HG02623 (cell line): ENCODE data around the gene ATP5F1A.
A peak's percentile ranks its signal among the peaks of the same experiment; 100 is the strongest.

Source experiments
- ATAC-seq: cut with Tn5 transposase; IDR thresholded peaks from one replicate; pipeline ENCODE4 v1.9.1; 2021; ENCODE audit warnings: moderate library complexity; ENCODE audit not compliant: unreplicated experiment

ATP5F1A gene

DNA sequence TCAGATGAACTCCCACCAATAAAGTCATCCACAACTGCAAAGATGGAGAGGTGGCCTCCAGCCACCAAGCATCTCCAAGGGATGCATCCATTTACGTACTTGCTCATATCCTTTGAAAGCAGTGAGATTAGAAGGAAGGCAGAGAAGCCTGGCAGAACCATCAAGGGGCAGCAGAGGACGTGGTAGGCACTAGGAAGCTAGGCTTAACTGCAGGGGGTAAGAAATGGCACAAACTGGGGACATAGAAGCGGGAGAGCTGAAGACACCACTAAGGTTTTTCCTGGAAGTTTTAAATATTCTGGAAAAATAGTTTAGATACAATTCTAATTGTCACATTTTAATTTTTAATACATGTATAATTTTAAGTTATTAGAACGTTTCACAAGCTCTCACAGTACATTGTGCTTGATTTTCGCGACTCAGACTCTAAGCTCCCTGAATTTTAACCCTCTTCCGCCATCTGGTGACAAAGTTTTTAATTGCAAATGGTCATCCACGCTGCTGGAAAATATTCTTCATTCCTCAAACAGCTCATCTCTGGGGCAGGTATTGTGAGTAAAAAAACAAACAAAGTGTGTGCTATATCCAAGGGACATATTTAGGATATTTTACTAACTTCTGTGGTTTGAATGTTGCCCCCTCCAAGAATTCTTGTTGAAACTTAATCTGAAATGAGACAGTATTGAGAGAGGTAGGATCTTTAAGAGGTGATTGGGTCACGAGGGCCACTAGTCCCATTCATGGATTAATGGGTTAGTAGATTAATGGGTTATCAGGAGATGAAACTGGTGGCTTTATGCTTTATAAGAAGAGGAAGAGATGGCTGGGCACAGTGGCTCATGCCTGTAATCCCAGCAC is 24.4 kb downstream of the ATP5F1A start:
- ATAC-seq = no peak

DNA sequence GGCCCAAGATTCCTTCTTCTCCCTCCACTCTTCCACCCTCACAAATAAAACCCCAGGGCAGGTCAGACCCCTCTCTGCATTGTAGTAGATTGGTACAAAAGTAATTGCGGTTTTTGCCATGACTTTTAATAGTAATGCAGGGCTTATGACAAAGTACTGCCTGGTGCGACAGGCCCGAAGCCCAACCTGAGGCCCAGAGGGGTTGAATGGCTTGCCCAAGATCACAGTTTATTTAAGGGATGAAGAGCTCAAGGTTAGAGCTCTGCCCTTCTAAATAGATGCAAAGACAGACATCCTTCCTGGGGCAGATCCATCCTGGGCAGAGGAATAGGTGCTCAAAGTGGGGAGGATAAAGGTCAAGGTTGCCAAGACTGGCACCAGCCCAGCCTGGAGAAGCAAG is 25.1 kb downstream of the ATP5F1A start:
- no peak for ATAC-seq

DNA sequence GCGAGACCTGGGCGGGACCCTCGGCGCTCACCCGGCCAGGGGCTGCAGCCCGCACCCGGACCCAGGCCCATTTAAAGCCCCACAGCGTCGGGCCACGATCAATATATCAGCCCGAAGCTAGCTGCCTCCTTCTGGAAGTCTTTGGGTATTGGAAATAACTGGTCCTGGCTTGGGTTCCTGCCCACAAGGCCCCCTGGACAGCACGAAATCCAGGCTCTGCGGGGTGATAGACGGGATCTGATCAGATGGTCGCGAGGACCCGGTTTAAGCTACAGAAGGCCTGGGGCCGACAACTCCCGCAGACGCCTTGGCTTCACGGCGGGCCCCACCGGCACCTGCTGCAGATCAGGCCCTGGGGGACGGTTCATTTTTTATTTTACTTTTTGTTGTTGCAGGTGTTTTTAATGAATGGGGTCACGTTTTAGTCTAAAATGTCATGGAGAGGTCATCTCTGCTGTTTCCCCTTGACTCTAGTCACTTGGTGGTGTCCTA is 25.7 kb downstream of the ATP5F1A start:
- no peak for ATAC-seq

DNA sequence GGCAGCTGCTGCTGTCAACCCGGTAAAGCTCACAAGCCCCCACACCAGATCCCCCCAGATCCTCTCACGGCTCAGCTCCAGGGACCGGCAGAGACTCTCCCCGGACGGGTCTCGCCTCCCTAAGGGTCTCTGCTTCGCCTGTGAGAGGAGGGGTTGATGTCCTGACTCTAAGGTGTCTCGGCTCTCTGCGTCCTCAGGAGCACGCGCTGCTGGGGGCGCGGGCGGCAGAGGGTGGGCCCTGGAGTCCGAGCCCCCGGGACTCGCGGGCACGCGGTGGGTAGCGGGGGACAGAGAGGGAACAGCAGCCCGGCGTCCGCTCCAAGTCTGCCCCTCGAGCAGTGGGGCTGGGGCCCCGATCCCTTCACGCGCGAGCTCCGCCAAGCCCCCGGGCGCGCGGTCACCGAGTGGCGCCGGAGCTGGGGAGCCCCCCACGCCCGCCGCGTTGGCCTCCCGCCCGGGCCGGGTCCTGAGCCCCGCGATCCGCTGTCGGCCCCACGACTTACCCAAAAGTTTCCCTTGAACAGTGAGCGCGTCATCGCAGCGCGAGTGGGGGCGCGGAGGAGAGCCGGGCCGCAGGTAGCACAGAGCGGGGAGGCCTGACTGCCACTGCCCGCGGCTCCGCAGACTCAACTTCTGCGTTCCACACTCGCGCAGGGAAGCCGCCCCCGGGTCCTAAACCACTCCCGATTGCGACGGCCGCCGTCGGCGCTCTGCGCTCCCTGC is 26.3 kb downstream of the ATP5F1A start, which contains the start of gene PSTPIP2:
Gene PSTPIP2, minus strand, starts transcription at position 608 of the 723 bp plus-strand sequence. Its CDS starts 72 bp downstream, at position 536.
- peak; percentile 64 for ATAC-seq

DNA sequence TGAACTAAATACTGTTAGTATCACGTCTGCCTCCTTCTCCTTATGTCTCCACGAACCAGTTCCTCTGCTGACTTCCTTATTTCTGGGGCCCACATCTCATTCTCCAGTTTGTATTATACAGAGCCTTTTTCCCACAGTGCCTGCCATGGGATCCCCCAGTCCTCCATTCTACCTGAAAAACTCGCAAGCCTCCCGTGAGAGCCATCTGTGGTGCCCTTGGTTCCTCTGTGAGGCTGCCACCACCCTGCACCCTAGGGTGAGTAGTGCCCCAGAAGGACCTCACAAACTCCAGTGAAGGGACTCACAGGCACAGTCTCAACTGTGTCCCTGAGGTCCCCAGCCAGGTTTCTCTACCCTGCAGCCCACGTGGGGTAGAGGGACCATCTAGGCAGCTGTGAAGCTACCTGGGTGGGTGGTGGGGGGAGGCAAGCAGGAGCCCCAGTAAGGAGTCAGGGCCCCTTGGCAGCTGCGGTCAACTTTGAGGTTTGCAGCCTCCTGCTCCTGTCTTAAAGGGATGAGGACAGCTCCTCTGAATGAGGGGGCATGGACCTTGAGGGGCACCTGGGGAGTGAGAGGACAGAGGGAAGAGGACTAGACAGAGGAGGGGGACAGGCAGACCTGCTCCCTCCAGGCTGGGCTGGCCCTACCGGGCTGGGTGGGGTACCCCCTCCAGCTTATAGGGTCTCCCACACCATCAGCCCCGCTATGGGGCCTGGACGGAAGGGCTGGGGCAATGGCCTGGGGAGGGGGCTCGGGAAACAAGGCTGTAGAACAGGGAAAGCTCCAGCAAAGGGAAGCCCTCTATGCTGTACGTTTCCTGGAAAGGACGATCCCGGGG is 27.1 kb downstream of the ATP5F1A start:
- no peak for ATAC-seq

DNA sequence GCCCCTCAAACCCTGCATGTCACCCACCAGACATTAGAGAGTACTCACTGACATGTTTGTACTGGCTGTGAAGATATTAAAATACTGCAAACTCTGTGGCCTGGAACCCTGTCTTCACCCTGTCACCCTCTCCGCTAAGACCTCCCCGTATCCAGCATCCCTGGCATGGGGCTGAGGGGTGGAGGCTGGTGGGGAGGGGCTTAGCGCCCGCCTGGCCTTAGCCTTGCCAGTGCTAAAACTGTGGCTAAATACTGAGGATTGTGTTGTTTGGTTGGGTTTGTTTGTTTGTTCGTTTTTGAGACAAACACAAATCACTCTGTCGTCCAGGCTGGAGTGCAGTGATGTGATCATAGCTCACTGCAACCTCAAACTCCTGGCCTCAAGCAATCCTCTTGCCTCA is 27.9 kb downstream of the ATP5F1A start:
- ATAC-seq = no peak

DNA sequence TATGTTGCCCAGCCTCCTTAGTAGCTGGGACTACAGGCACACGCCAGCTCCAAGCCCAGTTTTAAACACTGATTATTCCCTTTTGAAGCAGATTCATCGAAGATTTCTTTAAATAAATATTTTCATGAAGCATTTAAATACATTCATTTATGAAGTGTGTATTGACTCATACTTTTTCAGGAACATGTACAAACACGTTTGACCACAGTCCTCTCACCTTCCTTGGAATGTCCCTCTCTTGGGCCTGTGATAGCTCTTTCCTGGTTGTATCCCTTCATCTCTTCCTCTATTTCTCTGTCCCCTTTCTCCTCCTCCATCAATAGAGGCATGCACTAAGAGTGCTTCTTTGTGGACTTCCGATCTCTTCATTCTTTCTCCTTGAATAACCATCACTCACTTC is 28.6 kb downstream of the ATP5F1A start:
- no peak for ATAC-seq

DNA sequence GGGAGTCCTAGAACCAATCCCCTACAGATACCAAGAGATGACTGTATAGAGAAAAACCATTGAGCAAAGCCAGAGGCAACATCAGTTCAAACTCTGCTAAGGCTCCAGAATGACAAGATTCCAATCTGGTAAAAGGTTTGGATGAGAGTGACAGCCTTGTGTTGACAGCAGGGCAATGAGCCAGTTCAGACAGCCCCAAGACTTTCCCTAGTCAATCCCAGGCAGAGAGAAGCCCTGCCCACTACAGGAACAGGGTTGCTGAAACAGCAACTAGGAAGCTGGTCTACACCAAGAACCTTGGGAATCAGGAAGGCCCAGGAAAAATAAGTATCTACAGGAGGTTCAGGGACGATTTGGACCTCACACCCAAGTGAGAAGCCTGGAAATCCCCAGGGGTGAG is 29.3 kb downstream of the ATP5F1A start:
- ATAC-seq = no peak

DNA sequence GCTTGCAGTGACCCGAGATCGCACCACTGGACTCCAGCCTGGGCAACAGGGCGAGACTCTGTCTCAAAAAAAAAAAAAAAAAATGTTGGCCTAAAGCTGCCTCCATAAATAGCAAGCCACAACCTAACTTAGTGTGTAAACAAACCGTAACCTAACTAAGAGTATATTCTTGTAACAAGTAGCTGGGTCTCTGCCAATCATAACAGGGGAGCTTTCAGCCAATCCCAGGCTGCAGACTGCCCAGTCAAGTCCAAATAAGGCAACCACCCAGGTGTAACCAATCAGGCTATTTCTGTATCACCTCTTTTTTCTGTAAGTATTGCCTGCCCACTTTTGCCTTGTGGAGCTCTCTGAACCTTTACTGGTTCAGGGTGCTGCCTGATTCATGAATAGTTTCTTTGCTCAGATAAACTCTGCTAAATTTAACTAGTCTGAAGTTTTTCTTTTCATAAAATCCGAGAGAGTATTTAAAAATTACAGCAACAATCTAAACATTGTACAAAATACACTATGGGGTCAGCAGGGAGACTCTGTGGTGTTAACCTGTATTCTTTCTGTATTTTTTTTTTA is 30.6 kb downstream of the ATP5F1A start:
- ATAC-seq = no peak

DNA sequence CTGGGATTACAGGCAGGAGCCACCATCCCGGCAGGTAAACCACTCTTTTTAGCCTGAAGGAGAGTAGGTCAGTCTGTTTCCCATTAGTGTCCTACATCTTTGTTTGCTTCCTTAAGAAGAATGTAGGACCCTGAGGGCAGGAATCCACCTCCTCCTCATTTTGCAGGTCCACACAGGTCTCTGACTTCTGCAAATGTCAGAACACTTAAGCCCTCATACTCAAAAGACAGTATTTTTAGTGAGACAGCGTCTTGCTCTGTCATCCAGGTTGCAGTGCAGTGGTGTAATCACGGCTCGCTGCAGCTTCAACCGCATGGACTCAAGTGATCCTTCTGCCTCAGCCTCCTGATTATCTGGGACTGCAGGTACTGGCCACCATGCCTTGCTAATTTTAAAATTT is 35.3 kb downstream of the ATP5F1A start:
- ATAC-seq = no peak

DNA sequence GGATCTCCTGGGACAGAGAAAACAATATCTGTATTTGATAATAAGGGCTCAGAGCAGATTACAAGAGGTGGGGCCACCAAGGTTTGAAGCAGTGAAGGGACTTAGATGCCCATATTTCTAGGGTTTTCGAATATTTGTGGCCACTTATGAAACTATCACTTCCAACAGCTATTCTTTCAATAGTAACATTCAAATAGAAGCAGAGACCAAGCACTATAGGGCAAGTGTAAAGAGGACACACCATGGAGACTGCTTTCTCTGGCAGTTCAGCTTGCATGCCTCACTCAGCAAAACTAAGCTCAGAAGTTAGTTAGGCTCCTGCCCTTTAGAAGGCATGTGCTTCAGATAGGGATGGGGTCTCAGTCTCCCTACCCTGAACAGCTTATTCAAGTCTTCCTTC is 36.3 kb downstream of the ATP5F1A start:
- no peak for ATAC-seq

DNA sequence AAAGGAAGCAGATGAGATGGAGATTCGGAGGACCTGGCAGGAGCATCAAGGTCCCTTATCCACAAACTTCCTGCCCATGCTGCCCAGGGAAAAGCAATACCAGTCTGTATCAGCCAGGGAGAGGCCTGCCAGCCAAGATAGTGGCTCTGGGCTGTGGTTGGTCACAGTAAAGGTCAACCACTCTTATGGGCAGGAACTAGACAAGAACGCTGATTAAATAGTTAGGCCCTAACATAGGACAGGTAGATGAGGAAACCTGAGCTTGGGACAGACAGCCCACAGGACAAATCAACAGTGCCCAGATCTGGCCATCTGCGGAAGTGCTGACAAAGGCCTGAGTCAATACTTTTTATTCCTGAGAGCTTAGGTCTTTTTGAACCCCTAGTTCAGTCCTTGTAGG is 36.7 kb downstream of the ATP5F1A start:
- ATAC-seq = no peak

DNA sequence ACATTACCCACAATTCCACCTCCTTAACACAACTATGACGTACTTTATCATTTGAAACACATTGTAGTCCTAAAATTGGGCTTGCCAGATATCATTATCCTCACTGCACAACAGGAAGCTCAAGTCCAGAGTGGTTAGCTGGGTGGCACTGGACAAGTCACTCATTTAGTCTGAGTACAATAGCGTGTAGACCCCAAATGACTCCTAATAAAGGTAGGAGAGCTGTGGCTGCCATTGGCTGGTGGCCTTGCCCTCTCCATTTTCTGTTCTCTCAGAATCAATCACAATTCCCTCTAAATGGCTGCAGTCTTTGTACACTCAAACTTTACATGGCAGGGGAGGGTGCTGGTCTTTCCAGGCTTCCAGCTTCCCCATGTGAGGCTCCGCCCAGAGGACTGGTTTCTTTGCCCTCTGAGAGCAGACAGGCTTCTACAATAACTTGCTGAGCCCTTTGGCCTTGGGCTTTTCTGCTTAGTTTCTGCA is 37.7 kb downstream of the ATP5F1A start:
- ATAC-seq = no peak

DNA sequence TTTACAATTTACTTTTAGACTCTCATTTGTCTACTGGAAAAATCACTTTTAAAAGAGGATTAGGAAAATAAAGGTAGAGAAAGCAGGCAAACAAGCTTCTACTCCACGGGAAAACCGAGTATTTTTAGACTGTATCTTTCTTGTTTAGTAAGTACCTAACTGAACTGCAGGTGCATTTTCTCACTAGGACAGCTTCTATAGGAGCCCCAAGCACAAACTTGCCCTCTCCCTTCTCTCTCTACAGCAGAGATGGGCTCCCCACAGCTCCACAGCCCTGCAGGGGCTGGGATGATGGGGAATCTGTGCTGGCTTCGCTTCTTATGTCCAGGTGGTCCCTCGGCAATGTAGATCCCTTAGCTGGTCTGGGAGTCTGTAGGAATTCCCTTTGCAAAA is 42.3 kb downstream of the ATP5F1A start:
- no peak for ATAC-seq

DNA sequence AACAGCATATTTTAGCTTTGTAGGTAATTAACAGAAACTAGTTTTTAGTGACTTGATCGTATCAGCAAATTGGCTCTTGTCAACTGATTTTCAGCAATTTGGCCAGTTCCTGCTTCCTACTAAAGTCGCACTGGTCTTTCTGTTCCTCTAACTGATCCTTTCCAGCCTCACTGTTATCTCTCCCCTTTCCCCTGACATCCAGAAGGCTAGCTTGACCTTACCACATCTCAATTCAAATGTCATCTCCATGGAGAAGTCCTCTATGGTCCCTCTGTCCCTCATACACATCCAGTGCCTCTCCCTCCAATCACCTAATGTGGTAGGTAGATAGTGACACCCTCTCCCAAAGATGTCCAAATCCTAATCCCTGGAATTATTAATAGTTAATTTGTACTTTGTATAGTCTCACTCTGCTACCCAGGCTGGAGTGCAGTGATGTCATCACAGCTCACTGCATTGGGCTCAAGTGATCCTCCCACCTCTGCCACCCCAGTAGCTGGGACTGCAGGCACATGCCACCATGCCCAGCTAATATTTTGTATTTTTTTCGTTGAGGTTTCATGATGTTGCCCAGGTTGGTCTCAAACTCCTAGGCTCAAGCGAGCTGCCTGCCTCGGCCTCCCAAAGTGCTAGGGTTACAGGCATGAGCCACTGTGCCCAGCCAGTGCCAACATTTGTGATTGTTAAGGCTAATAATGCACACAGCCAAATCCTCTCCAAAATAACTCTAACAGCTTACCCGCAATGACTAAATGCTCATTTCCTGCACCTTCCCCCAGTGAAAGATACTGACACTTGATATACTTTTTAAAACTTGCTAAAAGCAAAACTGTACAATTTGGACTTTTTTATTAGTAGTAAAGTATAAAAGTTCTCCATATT is 42.9 kb downstream of the ATP5F1A start:
- ATAC-seq = no peak

DNA sequence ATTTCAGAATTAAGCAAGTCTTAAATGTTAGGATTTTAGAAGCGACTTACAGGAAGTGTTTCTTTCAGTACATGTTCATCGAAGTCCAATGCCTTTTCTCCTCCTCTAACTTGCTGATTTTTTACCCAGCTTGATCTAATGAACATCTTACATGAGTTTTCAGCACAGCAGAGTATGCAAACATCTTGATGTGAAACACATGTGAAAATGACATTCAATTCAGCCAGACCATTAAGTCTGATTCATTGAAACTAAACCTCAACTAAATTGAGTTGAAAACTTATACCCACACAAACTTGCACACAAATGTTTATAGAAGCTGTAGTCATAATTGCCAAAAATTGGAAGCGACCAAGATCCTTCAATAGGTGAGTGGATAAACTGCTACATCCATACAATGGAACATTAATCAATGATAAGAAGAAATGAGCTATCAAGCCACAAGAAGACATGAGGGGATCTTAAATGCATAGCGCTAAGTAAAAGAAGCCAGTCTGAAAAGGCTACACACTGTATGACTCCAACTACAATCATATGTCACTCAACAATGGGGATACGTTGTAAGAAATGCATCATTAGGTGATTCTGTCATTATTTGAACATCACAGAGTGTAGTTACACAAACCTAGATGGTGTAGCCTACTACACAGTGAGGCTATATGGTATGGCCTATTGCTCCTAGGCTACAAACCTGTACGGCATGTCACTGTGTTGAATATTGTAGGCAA is 44.6 kb downstream of the ATP5F1A start:
- no peak for ATAC-seq

DNA sequence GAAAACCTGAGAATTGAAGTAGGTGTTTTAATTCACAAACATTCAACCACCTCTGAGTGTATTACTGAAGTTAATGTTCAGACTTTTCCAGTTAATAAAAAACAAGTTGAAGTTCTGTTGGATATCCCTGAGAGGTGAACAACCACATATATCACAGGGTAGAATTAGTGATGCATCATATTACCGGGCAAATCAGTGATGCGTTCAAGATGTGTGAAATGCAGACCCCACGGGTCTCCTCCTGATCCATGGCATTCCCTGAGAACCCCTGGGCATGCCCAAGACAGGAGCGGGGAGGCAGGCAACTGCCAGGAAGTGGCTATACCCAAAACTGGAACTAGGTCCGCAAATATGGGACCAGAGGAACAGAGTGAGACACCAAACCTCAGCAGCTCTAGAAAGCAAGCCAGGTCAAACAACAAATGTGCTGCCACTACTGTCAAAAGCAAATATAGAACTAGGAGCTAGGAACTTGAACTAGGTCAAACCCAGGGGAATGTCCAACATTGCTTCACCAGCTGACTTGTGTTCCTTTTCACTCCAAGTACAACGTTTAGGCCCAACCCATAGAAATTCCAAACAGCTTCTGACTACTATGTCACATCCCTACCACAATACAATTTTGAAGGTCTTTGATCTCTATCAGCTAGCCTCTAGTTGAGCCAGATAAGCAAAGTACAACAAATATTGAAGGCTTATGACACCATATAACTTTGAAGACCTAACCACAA is 46.2 kb downstream of the ATP5F1A start:
- no peak for ATAC-seq

DNA sequence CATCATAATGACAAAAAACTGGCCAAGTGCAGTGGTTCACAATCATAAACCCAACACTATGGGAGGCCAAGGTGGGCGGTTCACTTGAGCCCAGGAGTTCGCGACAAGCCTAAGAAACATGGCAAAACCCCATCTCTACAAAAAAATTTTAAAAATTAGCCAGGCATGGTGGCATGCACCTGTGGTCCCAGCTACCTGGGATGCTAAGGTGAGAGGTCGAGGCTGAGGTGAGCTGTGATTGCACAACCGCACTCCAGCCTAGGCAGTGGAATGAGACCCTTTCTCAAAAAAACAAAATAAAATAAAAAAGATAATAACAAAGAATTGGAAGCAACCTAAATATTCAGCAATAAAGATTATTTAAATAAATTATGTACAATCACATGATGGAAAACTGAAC is 47.8 kb downstream of the ATP5F1A start:
- ATAC-seq = no peak
